ENCODE results near the gene UFD1.

The UFD1 gene

GRCh38 chr22:19469421-19469820, 9.6 kb downstream of the UFD1 start:
- in situ Hi-C loops (cut with HindIII; ENCODE audit: low pct_ligation_motif_present, low sequenced_read_pairs) = no loop called here
- TF ChIP-seq CTCF (IDR thresholded peaks at IDR 0.05; ENCODE audit: low read depth, low read length, missing control alignments) = no peak
- H3K27me3 ChIP-seq (replicated peaks) = no peaks in the 10 kb centered on the region
- DNase-seq = no peak
- peaks cover 93% of the 10 kb centered on the region for H3K36me3 ChIP-seq (replicated peaks)
- no peak overlapping the region for H3K27ac ChIP-seq
- no peak overlapping the region for H3K4me3 ChIP-seq (ENCODE audit: low read depth, low read length)

- in situ Hi-C loops (cut with HindIII; ENCODE audit: low pct_ligation_motif_present, low sequenced_read_pairs) = no loop called here
- no peak for TF ChIP-seq CTCF (IDR thresholded peaks at IDR 0.05; ENCODE audit: low read depth, low read length, missing control alignments)
- no peak overlapping the region for H3K27ac ChIP-seq
- H3K27me3 ChIP-seq (replicated peaks) = no peaks in the 10 kb centered on the region
- DNase-seq = no peak
- peaks cover 93% of the 10 kb centered on the region for H3K36me3 ChIP-seq (replicated peaks)
- H3K4me3 ChIP-seq (ENCODE audit: low read depth, low read length) = no peak overlapping the region
These were observed 11.1 kb downstream of the UFD1 start for GRCh38 chr22:19467912-19468311.

- H3K36me3 ChIP-seq (replicated peaks) = peaks cover 94% of the 10 kb centered on the region
- no peak for DNase-seq
- H3K4me3 ChIP-seq (ENCODE audit: low read depth, low read length) = no peak overlapping the region
- H3K27me3 ChIP-seq (replicated peaks) = no peaks in the 10 kb centered on the region
- TF ChIP-seq CTCF (IDR thresholded peaks at IDR 0.05; ENCODE audit: low read depth, low read length, missing control alignments) = no peak
- no peak overlapping the region for H3K27ac ChIP-seq
- in situ Hi-C loops (cut with HindIII; ENCODE audit: low pct_ligation_motif_present, low sequenced_read_pairs) = no loop called here
These were observed 11.9 kb downstream of the UFD1 start for GRCh38 chr22:19466848-19467752.

GRCh38 chr22:19466126-19466716, 12.8 kb downstream of the UFD1 start:
- no peak for TF ChIP-seq CTCF (IDR thresholded peaks at IDR 0.05; ENCODE audit: low read depth, low read length, missing control alignments)
- no peak for DNase-seq
- no peak overlapping the region for H3K27ac ChIP-seq
- H3K36me3 ChIP-seq (replicated peaks) = peaks cover 93% of the 10 kb centered on the region
- in situ Hi-C loops (cut with HindIII; ENCODE audit: low pct_ligation_motif_present, low sequenced_read_pairs) = no loop called here
- no peak overlapping the region for H3K4me3 ChIP-seq (ENCODE audit: low read depth, low read length)
- no peaks in the 10 kb centered on the region for H3K27me3 ChIP-seq (replicated peaks)

GRCh38 chr22:19464975-19465374, 14.0 kb downstream of the UFD1 start:
- in situ Hi-C loops (cut with HindIII; ENCODE audit: low pct_ligation_motif_present, low sequenced_read_pairs) = no loop called here

More at GRCh38 chr22:19464975-19465374, 14.0 kb downstream of the UFD1 start:
- Histone ChIP-seq H3K27ac (no peak overlapping the region), H3K36me3 (replicated peaks) (peaks cover 86% of the 10 kb centered on the region), H3K27me3 (replicated peaks) (no peaks in the 10 kb centered on the region), H3K4me3 (ENCODE audit: low read depth, low read length) (no peak overlapping the region)
- TF ChIP-seq CTCF (IDR thresholded peaks at IDR 0.05; ENCODE audit: low read depth, low read length, missing control alignments) = no peak
- no peak for DNase-seq

Data from brain microvascular endothelial cell (primary cell).